Astrocyte (in vitro differentiated cells and primary cell): Measurements from ENCODE around the gene PGM2.

Experiments used
- EZH2 ChIP-seq: IDR thresholded peaks from 2 replicates; pipeline ENCODE4 v1.6.1; 2012; ENCODE audit warnings: mild to moderate bottlenecking, low read length, inconsistent platforms; ENCODE audit not compliant: insufficient read depth
- TF ChIP-seq, protein P1 (sequence below): IDR thresholded peaks from 2 replicates; pipeline ENCODE4 v1.5.1; 2011; ENCODE audit warnings: low read depth, mild to moderate bottlenecking, inconsistent platforms, low read length, moderate library complexity; ENCODE audit not compliant: insufficient read depth

DNA sequence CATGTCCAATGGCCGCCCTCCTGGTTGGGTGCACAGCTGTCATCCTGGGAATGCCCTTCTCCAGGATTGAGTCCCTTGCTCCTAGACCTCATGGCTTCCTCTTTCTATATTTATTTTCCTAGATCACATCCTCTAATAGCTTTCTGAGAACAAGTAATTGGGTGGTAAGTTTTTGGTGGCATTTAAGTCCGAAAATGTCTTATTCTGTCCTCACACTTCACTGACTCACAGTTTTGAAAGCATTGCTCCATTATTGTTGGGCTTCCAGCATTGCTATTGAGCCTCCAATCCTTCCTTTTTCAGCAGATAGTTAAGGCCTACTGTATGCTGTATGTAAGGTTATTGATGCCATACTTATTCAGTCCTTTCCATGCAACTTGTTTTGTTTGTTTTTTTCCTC is 25.9 kb downstream of the PGM2 start:
- TF ChIP-seq, protein P1, sequence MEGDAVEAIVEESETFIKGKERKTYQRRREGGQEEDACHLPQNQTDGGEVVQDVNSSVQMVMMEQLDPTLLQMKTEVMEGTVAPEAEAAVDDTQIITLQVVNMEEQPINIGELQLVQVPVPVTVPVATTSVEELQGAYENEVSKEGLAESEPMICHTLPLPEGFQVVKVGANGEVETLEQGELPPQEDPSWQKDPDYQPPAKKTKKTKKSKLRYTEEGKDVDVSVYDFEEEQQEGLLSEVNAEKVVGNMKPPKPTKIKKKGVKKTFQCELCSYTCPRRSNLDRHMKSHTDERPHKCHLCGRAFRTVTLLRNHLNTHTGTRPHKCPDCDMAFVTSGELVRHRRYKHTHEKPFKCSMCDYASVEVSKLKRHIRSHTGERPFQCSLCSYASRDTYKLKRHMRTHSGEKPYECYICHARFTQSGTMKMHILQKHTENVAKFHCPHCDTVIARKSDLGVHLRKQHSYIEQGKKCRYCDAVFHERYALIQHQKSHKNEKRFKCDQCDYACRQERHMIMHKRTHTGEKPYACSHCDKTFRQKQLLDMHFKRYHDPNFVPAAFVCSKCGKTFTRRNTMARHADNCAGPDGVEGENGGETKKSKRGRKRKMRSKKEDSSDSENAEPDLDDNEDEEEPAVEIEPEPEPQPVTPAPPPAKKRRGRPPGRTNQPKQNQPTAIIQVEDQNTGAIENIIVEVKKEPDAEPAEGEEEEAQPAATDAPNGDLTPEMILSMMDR: no peak
- TF ChIP-seq EZH2: no peak
